Daoy (cell line): ENCODE data around the gene PMIS2. TPM values are rescaled to one million over a fixed set of nuclear protein-coding genes. Genes with fewer than 3 reads are reported as not detected.

Source experiments
- DNase-seq: peaks from one replicate; pipeline ENCODE4 v3.0.0-alpha.2; 2015; ENCODE audit warnings: low read depth
- total RNA-seq: library from RNA; depleted of rRNA; stranded (reverse); fragments of >200 nt; shearing (Covaris generic); gene quantifications from 2 replicates; pipeline ENCODE4 v1.2.3, GENCODE V29; 2014; rRNA removed

The PMIS2 gene
- total RNA-seq: not detected in 2 replicates

- peak; percentile 18 for DNase-seq
Observed at GRCh38 chr19:35585848-35586247, at the start of gene PMIS2. Gene PMIS2, plus strand, starts transcription at chr19:35586173. Its CDS starts 87 bp downstream, at chr19:35586260.

DNA sequence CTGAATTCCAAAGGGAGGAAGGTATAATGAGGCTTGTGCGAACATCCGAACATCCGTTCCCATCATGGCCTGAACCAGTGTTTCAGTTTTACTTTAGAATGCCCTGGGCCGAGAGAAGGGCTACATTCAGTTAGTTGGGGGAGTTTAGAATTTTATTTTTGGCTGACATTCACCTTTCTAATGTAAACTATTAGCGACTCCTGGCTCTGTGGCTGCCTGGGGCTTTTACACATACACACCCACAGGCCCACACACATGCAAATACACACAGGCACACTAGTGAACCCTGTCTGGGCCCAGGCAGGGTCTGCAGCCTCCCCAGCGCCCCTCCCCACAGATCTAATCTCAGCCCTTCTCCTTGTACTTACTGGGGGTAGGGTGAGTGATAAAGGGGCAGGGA, 46.7 kb upstream of the PMIS2 start:
- no peak for DNase-seq

DNA sequence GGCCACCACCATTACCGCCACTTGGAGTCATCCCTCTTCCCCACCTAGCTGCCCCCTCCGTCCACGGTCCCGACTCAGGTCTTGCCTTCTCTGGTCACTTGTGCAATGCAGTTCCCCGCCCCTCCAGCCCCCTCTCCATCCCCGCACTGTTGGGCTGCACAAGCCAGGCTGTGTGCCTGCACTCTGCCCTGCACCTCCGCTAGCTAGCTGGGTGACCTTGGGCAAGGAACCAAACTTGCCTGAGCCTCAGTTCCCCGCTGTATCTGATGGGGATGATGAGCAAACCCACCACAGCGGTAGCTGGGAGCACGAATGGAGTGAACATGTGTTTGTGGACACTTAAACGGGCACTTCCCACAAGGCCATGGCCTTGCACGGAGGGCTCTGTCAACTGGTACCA, 46.1 kb upstream of the PMIS2 start:
- no peak for DNase-seq

DNA sequence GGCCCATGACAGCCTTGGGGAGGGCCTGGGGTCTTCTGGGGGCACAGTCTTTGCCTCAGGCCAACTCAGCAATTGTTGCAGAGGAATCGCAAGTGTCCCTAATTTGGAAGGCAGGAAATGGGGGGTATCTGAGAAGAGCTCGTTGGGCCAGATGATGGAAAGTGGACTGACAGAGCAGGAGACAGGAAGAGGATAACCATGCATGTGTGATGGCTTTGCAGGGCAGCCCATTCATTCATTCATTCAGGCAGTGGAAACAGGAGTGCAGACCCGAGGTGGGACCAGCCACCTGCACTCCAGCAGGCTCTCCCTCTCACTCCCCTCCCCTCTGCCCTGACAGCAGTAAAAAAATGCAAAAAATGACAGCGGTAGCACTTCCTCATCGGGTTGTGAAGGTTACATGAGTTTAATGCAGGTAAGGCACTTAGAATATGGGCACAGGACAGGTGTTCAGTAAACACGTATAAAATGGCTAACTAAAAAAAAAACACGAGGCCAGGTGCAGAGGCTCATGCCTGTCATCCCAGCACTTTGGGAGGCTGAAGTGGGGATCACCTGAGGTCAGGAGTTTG, 45.5 kb upstream of the PMIS2 start:
- no peak for DNase-seq

GRCh38 chr19:35542209-35542608, 43.8 kb upstream of the PMIS2 start:
- DNase-seq: no peak

DNA sequence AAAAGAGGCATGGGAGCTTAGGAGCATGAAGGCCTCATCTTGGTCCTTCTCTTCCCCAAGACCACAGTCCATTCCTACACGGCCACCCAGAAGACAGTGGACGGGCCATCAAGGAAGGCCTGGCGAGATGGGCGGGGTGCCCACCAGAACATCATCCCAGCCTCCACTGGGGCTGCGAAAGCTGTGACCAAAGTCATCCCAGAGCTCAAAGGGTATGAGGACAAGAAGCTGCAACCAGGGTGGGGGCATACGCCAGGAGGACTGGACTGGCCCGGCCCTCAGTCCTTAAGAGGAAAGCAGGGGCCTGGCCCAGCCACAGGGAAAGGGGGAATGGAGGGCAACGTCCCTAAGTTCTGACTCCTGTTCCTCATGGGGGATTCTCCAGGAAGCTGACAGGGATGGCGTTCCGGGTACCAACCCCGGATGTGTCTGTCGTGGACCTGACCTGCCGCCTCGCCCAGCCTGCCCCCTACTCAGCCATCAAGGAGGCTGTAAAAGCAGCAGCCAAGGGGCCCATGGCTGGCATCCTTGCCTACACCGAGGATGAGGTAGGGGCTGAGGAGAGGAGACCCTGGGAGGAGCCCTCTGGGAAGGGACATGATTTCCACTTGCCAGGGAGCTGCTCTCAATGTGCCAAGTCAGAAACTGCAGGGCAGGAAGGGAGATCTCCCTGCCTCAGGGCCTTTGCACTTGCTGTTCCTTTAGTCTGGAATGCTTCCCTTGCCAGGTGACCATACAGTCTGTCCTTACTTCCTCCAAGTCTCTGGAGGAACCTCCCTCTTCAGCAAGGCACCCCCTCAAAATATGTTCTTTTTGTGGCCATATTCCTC, 42.5 kb upstream of the PMIS2 start:
- DNase-seq: no peak

DNA sequence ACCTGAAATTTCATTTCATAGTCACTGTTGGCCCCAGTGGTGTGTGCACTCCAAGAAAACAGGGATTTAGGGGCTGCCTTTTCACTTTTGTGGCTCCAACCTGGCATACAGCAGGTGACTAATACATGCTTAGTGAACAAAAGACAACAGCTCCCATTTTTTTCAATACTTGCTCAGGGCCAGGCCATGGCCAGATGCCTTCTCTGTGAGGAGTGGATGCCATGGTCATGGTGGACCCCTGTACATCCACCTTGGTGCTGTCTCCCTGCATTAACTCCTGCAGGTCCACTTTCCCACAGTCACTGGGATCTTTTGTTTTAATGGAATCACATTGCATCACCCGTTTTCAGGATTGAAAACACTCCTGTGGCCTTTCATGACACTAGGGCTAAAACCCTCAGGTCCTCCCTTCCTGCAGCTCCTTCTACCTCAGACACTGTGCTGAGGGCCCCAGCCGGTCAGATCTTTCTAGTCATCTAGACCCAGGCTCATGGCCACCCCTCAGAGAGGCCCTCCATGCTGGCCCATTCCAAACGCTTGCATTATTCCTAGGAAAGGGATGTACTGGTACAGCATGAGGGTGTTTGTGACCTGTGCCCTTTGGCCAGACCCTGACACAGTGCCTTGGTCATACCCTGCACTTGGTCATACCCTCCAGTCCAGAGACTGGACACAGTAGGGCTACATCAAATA, 41.7 kb upstream of the PMIS2 start:
- DNase-seq: no peak

- peak; percentile 95 for DNase-seq
Observed at GRCh38 chr19:35545001-35545854, 40.7 kb upstream of the PMIS2 start, which contains the start of gene TMEM147. Gene TMEM147, plus strand, starts transcription at chr19:35545626. Its CDS starts 114 bp downstream, at chr19:35545740.

- peak; percentile 43 for DNase-seq
Observed at GRCh38 chr19:35545855-35546381, 40.1 kb upstream of the PMIS2 start.

GRCh38 chr19:35546532-35546931, 39.4 kb upstream of the PMIS2 start:
- no peak for DNase-seq

GRCh38 chr19:35549174-35549788, 36.7 kb upstream of the PMIS2 start:
- peak; percentile 74 for DNase-seq

- DNase-seq: no peak
Observed at GRCh38 chr19:35549879-35550523, 36.0 kb upstream of the PMIS2 start.

GRCh38 chr19:35551091-35551810, 34.7 kb upstream of the PMIS2 start:
- no peak for DNase-seq

GRCh38 chr19:35552534-35553384, 33.2 kb upstream of the PMIS2 start:
- DNase-seq: no peak

DNA sequence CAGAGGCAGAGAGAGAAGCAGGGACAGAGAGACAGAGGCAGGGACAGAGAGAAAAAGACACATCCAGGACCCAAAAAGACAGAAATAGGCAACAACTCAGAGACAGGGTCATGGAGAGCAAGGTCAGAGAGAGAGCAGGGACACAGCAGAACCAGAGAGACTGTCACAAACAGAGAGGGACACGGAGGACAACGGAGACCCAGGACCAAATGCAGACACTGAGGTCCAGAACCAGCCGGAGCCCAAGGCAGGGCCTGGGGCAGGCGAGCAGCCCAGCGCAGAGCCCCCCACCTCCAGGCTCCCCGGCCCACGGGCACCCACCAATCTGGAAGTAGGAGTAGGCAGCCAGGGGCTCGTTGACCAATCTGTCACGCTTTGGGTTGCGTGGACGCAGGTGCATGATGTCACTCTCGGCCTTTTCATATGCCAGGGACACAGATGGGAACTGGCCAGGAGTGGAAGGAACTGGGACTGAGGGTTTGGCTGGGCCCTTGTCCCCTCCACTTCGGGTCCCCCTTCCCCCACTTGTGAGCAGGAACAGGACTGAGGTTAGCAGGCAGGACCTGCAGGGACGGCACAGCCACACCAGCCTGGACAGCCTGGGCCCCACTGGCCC, 32.5 kb upstream of the PMIS2 start:
- no peak for DNase-seq

GRCh38 chr19:35554076-35554475, 31.9 kb upstream of the PMIS2 start:
- no peak for DNase-seq

DNA sequence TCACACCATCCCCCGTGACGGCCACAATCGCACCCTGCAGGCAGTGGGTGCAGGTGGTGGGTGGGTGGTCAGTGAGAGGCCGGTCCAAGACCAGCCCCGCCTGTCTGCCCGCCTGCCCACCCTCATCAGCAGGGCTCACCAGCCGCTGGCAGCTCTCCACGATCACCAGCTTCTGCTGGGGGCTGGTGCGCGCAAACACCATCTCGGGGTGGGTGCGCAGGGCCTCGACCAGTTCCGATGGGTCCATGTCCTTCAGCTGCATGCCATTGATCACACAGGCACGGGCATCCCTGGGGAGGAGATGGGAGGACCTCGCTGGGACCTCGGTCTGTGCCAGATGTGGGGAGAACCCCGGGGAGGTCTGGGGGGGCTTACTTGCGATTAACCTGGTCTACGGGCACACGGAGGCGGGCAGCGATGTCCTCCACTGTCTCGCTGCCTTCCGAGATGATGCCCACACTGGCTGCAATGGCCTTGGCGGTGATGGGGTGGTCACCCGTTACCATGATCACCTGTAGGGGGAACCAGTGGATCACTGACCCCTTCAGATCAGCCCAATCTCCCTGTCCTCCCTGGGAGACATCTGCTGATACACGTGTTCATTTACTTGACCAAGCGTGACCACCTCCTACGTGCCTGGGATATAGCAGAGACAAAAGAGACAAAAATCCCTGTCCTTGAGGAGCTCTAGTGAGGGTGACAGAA, 30.5 kb upstream of the PMIS2 start:
- peak; percentile 62 for DNase-seq
